Measurements from ENCODE around the gene LRFN4. TPM values are rescaled to one million over a fixed set of nuclear protein-coding genes. Genes with fewer than 3 reads are reported as not detected.

The LRFN4 gene
- total RNA-seq, 4 donors from 2014 or later, result 5.5 to 14.1 (median 10.3) TPM

GRCh38 chr11:66879999-66880398 lies 23.1 kb downstream of the LRFN4 start:
- no peak overlapping the region for H3K4me3 ChIP-seq (ENCODE audit: low read depth, poor library complexity, severe bottlenecking)
- DNase-seq (ENCODE audit: low spot score in 2 of 2), result no peak
- intact Hi-C loops (cut with DNase I; ENCODE audit: low total_unique reads), result no loop called here
- TF ChIP-seq CTCF (IDR thresholded peaks at IDR 0.05) (no peak), POLR2A (IDR thresholded peaks at IDR 0.05) (no peak)
- 84 to 87% methylated on average over 8 of the region's 8 CpGs for WGBS, 2 donors

GRCh38 chr11:66880496-66881450 lies 23.9 kb downstream of the LRFN4 start:
- H3K4me3 ChIP-seq (ENCODE audit: low read depth, poor library complexity, severe bottlenecking), result no peak overlapping the region
- DNase-seq (ENCODE audit: low spot score in 2 of 2), result no peak
- TF ChIP-seq CTCF (IDR thresholded peaks at IDR 0.05) (no peak), POLR2A (IDR thresholded peaks at IDR 0.05) (no peak)
- WGBS, 2 donors, result 38 to 57% methylated on average over 14 of the region's 14 CpGs
- intact Hi-C loops (cut with DNase I; ENCODE audit: low total_unique reads), result no loop called here

- WGBS, 2 donors, result 80 to 82% methylated on average over 8 to 10 of the region's 10 CpGs
- intact Hi-C loops (cut with DNase I; ENCODE audit: low total_unique reads), result no loop called here
- H3K4me3 ChIP-seq (ENCODE audit: low read depth, poor library complexity, severe bottlenecking), result no peak overlapping the region
- DNase-seq (ENCODE audit: low spot score in 2 of 2), result no peak
- TF ChIP-seq CTCF (IDR thresholded peaks at IDR 0.05) (no peak), POLR2A (IDR thresholded peaks at IDR 0.05) (no peak)
Observed at GRCh38 chr11:66881451-66881835, 24.6 kb downstream of the LRFN4 start.

GRCh38 chr11:66881927-66882452 lies 25.1 kb downstream of the LRFN4 start:
- H3K4me3 ChIP-seq (ENCODE audit: low read depth, poor library complexity, severe bottlenecking), result no peak overlapping the region
- intact Hi-C loops (cut with DNase I; ENCODE audit: low total_unique reads), result no loop called here
- DNase-seq (ENCODE audit: low spot score in 2 of 2), result no peak
- 76 to 77% methylated on average over 9 of the region's 9 CpGs for WGBS, 2 donors
- TF ChIP-seq CTCF (IDR thresholded peaks at IDR 0.05), result no peak
- no peak for TF ChIP-seq POLR2A (IDR thresholded peaks at IDR 0.05)

GRCh38 chr11:66882561-66883015 lies 25.7 kb downstream of the LRFN4 start:
- TF ChIP-seq POLR2A (IDR thresholded peaks at IDR 0.05) (no peak), CTCF (IDR thresholded peaks at IDR 0.05) (no peak)
- intact Hi-C loops (cut with DNase I; ENCODE audit: low total_unique reads), result no loop called here
- DNase-seq (ENCODE audit: low spot score in 2 of 2), result no peak
- 43 to 45% methylated on average over 12 to 14 of the region's 14 CpGs for WGBS, 2 donors
- no peak overlapping the region for H3K4me3 ChIP-seq (ENCODE audit: low read depth, poor library complexity, severe bottlenecking)

All from lower leg skin (tissue), 4 donors.